NB4 (cell line): ENCODE data around the gene TAF3.

Source experiments
- DNase-seq: peaks from one replicate; pipeline ENCODE4 v3.0.0; 2010; ENCODE audit warnings: low read depth
- H3K4me3 ChIP-seq: one replicate; pipeline ENCODE4 v1.5.1; 2011; ENCODE audit warnings: mild to moderate bottlenecking, low read depth, low read length, moderate library complexity
- MAX ChIP-seq: IDR thresholded peaks from 2 replicates; pipeline ENCODE4 v1.6.1; 2011; ENCODE audit warnings: low read depth, low read length
- MYC ChIP-seq: IDR thresholded peaks from 2 replicates; pipeline ENCODE4 v1.6.1; 2011; ENCODE audit warnings: low read depth, low read length
- POLR2A ChIP-seq: IDR thresholded peaks from 2 replicates; pipeline ENCODE4 v1.6.1; 2011; ENCODE audit warnings: mild to moderate bottlenecking; ENCODE audit not compliant: insufficient read length; ENCODE audit errors: extremely low read depth
- TF ChIP-seq, protein P1 (sequence below): IDR thresholded peaks from one replicate; pipeline ENCODE4 v1.5.1; 2012; ENCODE audit warnings: low read depth, low read length

The TAF3 gene

GRCh38 chr10:7967035-7967434, 148.7 kb downstream of the TAF3 start:
- no peak overlapping the region for H3K4me3 ChIP-seq
- TF ChIP-seq MYC (no peak), MAX (no peak), POLR2A (no peak)
- TF ChIP-seq, protein P1, sequence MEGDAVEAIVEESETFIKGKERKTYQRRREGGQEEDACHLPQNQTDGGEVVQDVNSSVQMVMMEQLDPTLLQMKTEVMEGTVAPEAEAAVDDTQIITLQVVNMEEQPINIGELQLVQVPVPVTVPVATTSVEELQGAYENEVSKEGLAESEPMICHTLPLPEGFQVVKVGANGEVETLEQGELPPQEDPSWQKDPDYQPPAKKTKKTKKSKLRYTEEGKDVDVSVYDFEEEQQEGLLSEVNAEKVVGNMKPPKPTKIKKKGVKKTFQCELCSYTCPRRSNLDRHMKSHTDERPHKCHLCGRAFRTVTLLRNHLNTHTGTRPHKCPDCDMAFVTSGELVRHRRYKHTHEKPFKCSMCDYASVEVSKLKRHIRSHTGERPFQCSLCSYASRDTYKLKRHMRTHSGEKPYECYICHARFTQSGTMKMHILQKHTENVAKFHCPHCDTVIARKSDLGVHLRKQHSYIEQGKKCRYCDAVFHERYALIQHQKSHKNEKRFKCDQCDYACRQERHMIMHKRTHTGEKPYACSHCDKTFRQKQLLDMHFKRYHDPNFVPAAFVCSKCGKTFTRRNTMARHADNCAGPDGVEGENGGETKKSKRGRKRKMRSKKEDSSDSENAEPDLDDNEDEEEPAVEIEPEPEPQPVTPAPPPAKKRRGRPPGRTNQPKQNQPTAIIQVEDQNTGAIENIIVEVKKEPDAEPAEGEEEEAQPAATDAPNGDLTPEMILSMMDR: no peak
- no peak for DNase-seq

- DNase-seq: peak; percentile 38
- TF ChIP-seq, protein P1: no peak
- TF ChIP-seq POLR2A: no peak
- TF ChIP-seq MYC: no peak
- no peak for TF ChIP-seq MAX
- H3K4me3 ChIP-seq: no peak overlapping the region
Measured at GRCh38 chr10:7968510-7969112, 150.3 kb downstream of the TAF3 start.

GRCh38 chr10:7969623-7970022, 151.3 kb downstream of the TAF3 start:
- DNase-seq: no peak
- TF ChIP-seq POLR2A: no peak
- no peak for TF ChIP-seq MAX
- no peak for TF ChIP-seq MYC
- TF ChIP-seq, protein P1: no peak
- H3K4me3 ChIP-seq: no peak overlapping the region

- no peak for DNase-seq
- TF ChIP-seq, protein P1: no peak
- TF ChIP-seq POLR2A (no peak), MAX (no peak), MYC (no peak)
Measured at GRCh38 chr10:7971949-7972348, 153.6 kb downstream of the TAF3 start.

GRCh38 chr10:7972367-7972766, 154.1 kb downstream of the TAF3 start:
- H3K4me3 ChIP-seq: no peak overlapping the region
- no peak for DNase-seq

More at GRCh38 chr10:7971949-7972348, 153.6 kb downstream of the TAF3 start:
- no peak overlapping the region for H3K4me3 ChIP-seq

More at GRCh38 chr10:7972367-7972766, 154.1 kb downstream of the TAF3 start:
- TF ChIP-seq MYC (no peak), MAX (no peak), POLR2A (no peak)
- TF ChIP-seq, protein P1: no peak
